ES-I3 (cell line): ENCODE results near the gene UBE2D1.

Source experiments
- H3K36me3 ChIP-seq: 2 replicates; pipeline ENCODE4 v1.6.1; 2013; ENCODE audit warnings: mild to moderate bottlenecking, low read length, control low read depth, moderate library complexity; ENCODE audit not compliant: insufficient read depth
- H3K4me1 ChIP-seq: 2 replicates; pipeline ENCODE4 v1.6.1; 2013; ENCODE audit warnings: mild to moderate bottlenecking, control low read depth, low read length; ENCODE audit not compliant: insufficient read depth
- H3K9ac ChIP-seq: 2 replicates; pipeline ENCODE4 v1.6.1; 2013; ENCODE audit warnings: low read depth, mild to moderate bottlenecking, low read length, moderate library complexity
- H3K9me3 ChIP-seq: 2 replicates; pipeline ENCODE4 v1.6.1; 2013; ENCODE audit warnings: mild to moderate bottlenecking, low read length, moderate library complexity; ENCODE audit not compliant: control insufficient read depth, insufficient read depth

Gene UBE2D1

DNA sequence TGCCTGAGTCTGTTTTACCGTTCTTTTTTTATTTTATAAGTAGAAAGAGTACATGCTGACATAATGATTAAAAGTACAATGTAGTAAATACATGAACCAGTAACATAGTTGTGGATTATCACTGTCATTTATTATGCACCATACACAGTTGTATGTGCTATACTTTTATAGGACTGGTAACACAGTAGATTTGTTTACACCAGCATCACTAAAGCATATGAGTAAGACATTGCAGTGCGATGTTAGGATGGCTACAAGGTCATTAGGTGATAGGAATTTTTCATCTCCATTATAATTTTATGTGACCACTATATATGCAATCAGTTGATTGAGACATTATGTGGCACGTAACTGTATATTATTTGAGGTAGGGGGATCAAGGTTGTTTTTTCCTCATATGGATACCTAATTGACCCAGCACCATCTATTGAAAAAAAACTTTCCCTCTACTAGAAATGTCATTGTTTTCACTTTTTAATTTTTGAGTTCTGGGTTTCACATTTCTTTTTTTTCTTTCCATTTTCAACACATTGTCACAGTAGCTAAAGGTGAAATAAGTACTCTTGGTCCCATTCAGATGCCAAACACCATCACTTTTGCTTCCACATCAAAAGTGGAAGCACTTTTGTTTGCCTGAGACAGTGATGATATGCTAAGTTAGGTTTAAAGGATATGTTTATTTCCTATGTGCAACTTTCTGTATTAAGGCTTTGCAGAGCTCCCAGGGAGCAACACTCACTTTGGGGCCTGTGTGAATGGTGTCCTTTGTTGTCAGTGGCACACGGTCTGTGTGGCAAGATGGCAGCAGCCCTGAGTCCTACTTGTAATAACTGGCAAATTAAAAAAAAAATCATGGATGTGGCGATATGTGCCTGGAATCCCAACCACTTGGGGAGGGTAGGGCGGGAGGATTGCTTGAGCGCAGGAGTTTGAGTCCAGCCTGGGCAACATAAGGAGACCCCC is 17.1 kb downstream of the UBE2D1 start:
- Histone ChIP-seq H3K36me3 (no peaks in the 10 kb centered on the region), H3K9ac (no peak overlapping the region), H3K4me1 (peaks cover 12% of the 10 kb centered on the region; the same call in 1 of the 2 replicates), H3K9me3 (no peaks in the 10 kb centered on the region)

DNA sequence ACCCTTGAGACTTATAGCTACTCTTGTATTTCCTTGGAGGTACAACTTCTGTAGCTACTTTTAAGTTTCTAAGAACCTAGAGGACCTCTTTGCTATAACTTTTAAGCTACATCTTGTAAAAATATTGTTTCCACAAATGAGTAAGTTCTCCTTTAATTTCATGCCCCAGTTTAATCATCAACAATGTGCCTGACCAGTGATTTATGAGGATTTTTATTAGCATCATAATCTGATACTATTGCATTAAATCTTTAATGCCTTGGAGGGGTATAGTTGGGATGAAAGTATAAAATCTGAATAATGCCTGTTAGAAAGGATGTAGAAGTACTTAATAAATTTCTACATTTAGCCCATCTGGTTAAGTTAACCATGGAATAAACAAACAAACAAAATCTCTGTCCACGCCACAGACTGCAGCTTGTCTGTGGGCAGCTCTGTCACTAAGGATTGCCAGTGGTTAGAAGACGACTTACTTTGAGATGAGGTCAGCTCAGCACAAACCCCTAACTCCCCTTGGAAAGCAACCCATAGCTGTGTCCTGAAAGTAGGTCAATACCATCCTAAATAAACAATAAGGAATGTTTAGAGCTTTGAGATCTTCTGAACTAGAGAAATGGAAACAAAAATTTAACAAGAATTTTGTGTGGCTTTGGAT is 18.3 kb downstream of the UBE2D1 start:
- Histone ChIP-seq H3K36me3 (no peaks in the 10 kb centered on the region), H3K9ac (no peak overlapping the region), H3K9me3 (no peaks in the 10 kb centered on the region)

GRCh38 chr10:58356756-58357155 is 21.9 kb downstream of the UBE2D1 start:
- H3K4me1 ChIP-seq: no peaks in the 10 kb centered on the region
- H3K36me3 ChIP-seq: no peaks in the 10 kb centered on the region
- H3K9me3 ChIP-seq: no peaks in the 10 kb centered on the region
- no peak overlapping the region for H3K9ac ChIP-seq

More for the DNA sequence above, 18.3 kb downstream of the UBE2D1 start:
- H3K4me1 ChIP-seq: peaks cover 12% of the 10 kb centered on the region; the same call in 1 of the 2 replicates

DNA sequence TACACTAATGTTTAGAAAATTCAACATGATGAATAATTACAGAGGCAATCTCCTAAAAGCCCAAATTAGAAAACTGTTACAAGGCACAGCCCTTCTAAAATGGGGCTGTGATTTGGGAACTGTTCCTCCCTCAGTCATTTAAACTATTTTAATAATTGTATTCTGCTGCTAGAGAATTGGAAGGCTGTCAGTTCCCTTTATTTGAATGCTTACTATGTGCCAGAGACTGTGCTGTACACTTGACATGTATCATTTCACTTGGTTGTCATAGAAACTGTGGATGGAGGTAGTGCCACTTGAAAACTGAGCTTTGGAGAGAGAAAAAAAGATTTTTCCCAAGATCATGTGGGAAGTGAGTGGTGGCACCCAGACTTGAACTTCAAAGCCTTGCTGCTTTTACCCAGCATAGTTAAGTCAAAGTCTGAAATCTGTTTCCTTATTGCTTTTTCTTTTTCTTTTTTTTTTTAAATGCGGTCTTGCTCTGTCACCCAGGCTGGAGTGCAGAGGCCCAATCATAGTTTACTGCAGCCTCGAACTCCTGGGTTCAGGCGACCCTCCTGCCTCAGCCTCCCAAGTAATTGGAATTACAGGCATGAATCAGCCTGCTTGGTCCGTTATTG is 23.6 kb downstream of the UBE2D1 start:
- Histone ChIP-seq H3K9ac (no peak overlapping the region), H3K36me3 (no peaks in the 10 kb centered on the region; the same call in 1 of the 2 replicates), H3K4me1 (no peaks in the 10 kb centered on the region), H3K9me3 (no peaks in the 10 kb centered on the region)

- Histone ChIP-seq H3K4me1 (no peaks in the 10 kb centered on the region), H3K36me3 (no peaks in the 10 kb centered on the region; the same call in 1 of the 2 replicates), H3K9me3 (no peaks in the 10 kb centered on the region), H3K9ac (no peak overlapping the region)
Observed at GRCh38 chr10:58358947-58359346, 24.1 kb downstream of the UBE2D1 start.

GRCh38 chr10:58359541-58359940 is 24.7 kb downstream of the UBE2D1 start:
- no peaks in the 10 kb centered on the region; the same call in 1 of the 2 replicates for H3K36me3 ChIP-seq
- H3K9me3 ChIP-seq: no peaks in the 10 kb centered on the region
- H3K4me1 ChIP-seq: no peaks in the 10 kb centered on the region
- no peak overlapping the region for H3K9ac ChIP-seq

DNA sequence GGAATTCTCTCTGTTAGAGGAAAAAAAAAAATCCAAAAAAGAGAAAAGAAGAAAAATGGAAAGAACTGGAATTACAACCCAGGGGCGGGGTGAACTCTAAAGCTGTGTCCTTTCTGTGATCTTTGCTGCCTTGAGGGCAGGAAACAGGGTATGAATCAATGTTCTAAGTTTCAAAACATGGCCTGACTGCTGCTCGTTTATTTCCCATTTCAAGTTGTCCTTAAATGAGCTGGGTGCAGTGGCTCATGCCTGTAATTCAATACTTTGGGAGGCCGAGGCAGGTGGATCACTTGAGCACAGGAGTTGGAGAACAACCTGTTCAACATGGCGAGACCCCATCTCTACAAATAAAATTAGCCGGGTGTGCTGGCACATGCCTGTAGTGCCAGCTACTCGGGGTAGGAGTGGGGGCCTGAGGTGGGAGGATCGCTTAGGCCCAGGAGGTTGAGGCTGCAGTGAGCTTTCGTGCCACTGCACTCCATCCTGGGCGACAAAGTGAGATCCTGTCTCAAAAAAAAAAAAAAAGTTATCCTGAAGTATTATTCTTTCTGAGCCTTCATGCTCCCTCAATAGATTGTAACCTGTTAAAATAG is 25.7 kb downstream of the UBE2D1 start:
- Histone ChIP-seq H3K36me3 (no peaks in the 10 kb centered on the region; the same call in 1 of the 2 replicates), H3K9me3 (no peaks in the 10 kb centered on the region), H3K9ac (no peak overlapping the region), H3K4me1 (no peaks in the 10 kb centered on the region)

GRCh38 chr10:58361353-58361752 is 26.5 kb downstream of the UBE2D1 start:
- H3K9me3 ChIP-seq: no peaks in the 10 kb centered on the region
- no peaks in the 10 kb centered on the region for H3K4me1 ChIP-seq
- H3K36me3 ChIP-seq: no peaks in the 10 kb centered on the region; the same call in 1 of the 2 replicates
- H3K9ac ChIP-seq: no peak overlapping the region

DNA sequence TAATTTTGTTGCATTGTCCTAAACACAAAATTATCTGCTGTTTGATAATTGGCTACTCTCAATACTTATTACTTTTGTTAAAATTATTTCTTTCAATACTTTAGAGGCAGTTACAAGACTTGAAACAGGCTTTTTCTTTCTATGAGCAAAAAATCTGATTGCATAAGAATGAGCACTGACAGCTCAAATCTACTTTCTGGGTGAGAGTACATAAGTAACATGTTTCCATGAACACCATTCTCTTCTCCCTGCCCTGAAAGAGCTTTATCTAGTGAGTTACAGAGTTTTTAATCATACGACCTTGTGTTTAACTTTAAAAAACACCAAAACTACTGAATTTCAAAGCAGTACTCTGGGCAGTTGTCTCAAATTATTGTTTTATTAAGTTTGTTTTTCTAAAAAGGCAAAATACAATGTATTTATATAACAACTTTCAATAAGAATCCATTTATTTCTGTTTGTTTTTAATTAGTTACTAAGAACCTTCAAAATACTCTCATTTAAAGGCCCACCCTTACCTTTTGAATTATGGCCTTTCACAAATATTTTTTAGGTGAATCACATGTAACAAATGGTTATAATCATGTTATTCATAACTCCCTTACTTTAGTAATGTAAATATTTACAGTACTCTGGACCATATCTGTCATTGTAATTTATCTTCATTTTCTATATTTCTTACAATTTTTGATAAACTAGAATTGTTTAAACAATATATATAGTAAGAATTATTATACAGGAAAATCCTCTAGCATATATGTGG is 27.4 kb downstream of the UBE2D1 start:
- H3K36me3 ChIP-seq: peaks cover 3% of the 10 kb centered on the region
- H3K9me3 ChIP-seq: no peaks in the 10 kb centered on the region
- H3K9ac ChIP-seq: no peak overlapping the region
- H3K4me1 ChIP-seq: no peaks in the 10 kb centered on the region

- no peak overlapping the region for H3K9ac ChIP-seq
- H3K9me3 ChIP-seq: no peaks in the 10 kb centered on the region
- no peaks in the 10 kb centered on the region for H3K4me1 ChIP-seq
- H3K36me3 ChIP-seq: peaks cover 3% of the 10 kb centered on the region
Observed at GRCh38 chr10:58367069-58367468, 32.3 kb downstream of the UBE2D1 start.

DNA sequence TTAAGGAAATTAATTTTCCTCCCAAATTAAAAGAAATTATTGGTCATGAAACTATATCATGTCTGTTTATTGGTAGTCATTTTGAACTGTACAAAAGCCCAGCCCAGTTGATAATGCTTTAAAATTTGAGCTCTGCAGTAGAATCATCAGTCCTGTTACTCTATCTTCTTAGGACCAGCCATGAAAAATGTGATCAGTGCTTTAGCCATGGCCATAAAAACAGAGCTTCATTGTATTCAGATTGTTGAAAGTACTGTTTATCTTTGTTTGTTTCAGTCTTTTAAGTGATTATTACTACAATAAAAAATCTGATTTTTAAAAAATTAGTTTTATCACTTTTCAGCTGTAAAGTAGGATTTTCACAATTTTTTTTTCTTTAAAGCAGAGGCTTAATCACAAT is 36.7 kb downstream of the UBE2D1 start:
- H3K4me1 ChIP-seq: no peaks in the 10 kb centered on the region
- peaks cover 3% of the 10 kb centered on the region; the same call in 1 of the 2 replicates for H3K36me3 ChIP-seq
- no peaks in the 10 kb centered on the region for H3K9me3 ChIP-seq
- no peak overlapping the region for H3K9ac ChIP-seq

- no peaks in the 10 kb centered on the region for H3K36me3 ChIP-seq
- no peaks in the 10 kb centered on the region for H3K4me1 ChIP-seq
- H3K9ac ChIP-seq: no peak overlapping the region
- no peaks in the 10 kb centered on the region for H3K9me3 ChIP-seq
Observed at GRCh38 chr10:58372607-58373441, 38.0 kb downstream of the UBE2D1 start.

DNA sequence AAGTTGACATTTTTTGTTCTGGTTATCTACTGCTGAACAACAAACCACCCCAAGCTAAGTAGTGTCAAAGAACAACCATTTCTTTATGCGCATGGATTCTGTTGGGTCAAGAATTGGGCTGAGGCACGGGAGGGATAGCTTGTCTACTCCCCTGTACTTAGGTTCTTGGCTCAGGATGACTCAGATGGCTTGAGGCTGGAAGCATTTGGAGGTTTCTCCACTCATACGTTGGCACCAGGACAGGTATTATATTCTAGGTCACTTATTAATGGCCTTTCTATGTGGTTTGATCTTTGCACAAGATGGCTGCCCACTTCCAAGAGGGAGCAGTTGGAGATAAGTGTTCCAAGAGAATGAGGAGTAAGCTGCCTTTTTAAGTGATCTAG is 38.6 kb downstream of the UBE2D1 start:
- no peak overlapping the region for H3K9ac ChIP-seq
- H3K4me1 ChIP-seq: no peaks in the 10 kb centered on the region
- no peaks in the 10 kb centered on the region for H3K36me3 ChIP-seq
- H3K9me3 ChIP-seq: no peaks in the 10 kb centered on the region
